HG02798 (cell line): ENCODE measurements around the gene ABCC8.
A peak's percentile ranks its signal among the peaks of the same experiment; 100 is the strongest.

Source experiments
- ATAC-seq: cut with Tn5 transposase; IDR thresholded peaks from one replicate; pipeline ENCODE4 v1.9.1; 2021; ENCODE audit warnings: mild to moderate bottlenecking; ENCODE audit not compliant: unreplicated experiment, poor library complexity

The ABCC8 gene

DNA sequence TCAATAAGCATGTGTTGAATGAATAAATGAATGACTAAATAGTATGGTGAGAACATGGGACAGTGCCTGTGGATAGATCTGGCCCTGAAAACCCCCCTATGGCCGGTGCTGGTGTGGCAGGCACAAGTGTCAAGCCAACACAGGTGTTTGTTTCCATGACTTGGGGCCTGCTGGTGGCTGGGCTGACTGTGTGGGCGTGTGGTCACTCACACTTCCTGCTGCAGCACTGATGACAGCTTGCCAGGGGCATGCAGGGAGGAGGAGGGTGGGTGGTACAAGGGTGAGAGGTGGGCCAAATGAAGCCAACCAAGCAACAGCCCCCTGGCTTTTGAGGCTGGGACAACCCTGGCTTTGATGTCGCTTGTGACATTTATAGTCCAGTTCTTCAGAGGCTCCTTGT lies 30.3 kb upstream of the ABCC8 start:
- peak; percentile 70 for ATAC-seq

DNA sequence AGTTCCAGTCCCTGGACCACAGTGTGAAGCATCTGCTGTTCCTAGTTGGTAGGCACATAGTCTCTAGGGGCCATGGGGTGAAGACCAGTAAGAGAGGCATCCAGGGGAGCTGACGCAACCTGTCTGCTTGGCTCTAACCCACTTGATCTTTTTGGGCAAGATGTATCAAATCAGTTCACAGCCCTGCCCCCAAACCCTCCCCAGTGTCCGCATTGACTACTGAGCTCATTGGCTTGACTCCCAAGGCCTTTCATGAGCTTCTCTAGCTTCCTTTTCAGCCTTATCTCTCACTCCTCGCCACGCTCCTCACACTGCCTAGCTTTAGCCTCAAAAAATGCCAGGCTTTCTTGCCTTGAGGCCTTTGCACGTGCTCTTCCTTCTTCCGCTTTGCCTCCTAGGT lies 29.7 kb upstream of the ABCC8 start:
- ATAC-seq: no peak

- no peak for ATAC-seq
These were observed 28.5 kb upstream of the ABCC8 start for GRCh38 chr11:17505146-17505545.

GRCh38 chr11:17504330-17505107 lies 27.9 kb upstream of the ABCC8 start:
- peak; percentile 58 for ATAC-seq

- ATAC-seq: no peak
These were observed 26.0 kb upstream of the ABCC8 start for GRCh38 chr11:17502630-17503029.

GRCh38 chr11:17500673-17501072 lies 24.0 kb upstream of the ABCC8 start:
- no peak for ATAC-seq

GRCh38 chr11:17498475-17498874 lies 21.8 kb upstream of the ABCC8 start:
- no peak for ATAC-seq

GRCh38 chr11:17498058-17498457 lies 21.4 kb upstream of the ABCC8 start:
- no peak for ATAC-seq

- no peak for ATAC-seq
These were observed 19.8 kb upstream of the ABCC8 start for GRCh38 chr11:17496406-17496805.

GRCh38 chr11:17494019-17494418 lies 17.4 kb upstream of the ABCC8 start:
- ATAC-seq: no peak

- no peak for ATAC-seq
These were observed 14.3 kb upstream of the ABCC8 start for GRCh38 chr11:17490938-17491337.

DNA sequence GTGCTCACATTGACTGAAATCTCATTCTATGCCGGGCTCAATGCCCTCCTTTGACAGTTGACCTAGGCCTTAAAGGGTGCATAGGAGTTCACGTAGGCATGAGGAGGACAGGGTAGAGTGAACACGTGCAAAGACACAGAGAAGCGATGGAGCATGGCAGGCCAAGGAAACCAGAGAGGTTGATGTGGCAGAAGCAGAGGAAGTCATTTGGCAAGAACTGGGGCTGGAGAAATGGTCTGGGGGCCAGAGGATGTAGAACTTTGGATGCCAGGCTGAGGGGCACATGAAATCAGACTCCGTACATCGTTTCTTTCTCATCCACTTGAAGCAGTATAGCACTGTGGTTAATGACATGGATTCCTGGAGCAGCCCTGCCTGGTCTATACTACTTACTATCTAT lies 13.6 kb upstream of the ABCC8 start:
- ATAC-seq: no peak

GRCh38 chr11:17489751-17490150 lies 13.1 kb upstream of the ABCC8 start:
- ATAC-seq: no peak

DNA sequence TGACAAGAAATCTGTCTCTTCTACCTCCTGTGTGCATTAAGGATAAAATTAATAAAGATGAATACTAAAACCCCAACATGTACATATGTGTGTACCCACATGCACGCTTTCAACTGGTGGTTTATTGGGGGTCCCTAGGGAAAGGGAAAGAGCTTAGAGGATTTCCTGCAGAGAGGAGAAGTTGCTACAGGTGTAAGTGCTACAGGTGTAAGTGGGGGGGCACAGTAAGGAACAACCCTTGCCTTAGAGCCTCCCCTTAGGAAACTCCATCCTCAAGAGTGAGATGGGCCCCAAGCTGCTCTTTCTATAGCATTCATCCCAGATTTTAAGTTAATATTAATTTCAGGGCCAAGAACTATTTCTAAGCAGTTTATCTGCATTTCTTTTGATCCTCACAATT lies 11.9 kb upstream of the ABCC8 start:
- no peak for ATAC-seq

- ATAC-seq: no peak
These were observed 10.0 kb upstream of the ABCC8 start for GRCh38 chr11:17486646-17487045.

GRCh38 chr11:17483505-17483904 lies 6.9 kb upstream of the ABCC8 start:
- no peak for ATAC-seq

- no peak for ATAC-seq
These were observed 5.3 kb upstream of the ABCC8 start for GRCh38 chr11:17481905-17482304.

DNA sequence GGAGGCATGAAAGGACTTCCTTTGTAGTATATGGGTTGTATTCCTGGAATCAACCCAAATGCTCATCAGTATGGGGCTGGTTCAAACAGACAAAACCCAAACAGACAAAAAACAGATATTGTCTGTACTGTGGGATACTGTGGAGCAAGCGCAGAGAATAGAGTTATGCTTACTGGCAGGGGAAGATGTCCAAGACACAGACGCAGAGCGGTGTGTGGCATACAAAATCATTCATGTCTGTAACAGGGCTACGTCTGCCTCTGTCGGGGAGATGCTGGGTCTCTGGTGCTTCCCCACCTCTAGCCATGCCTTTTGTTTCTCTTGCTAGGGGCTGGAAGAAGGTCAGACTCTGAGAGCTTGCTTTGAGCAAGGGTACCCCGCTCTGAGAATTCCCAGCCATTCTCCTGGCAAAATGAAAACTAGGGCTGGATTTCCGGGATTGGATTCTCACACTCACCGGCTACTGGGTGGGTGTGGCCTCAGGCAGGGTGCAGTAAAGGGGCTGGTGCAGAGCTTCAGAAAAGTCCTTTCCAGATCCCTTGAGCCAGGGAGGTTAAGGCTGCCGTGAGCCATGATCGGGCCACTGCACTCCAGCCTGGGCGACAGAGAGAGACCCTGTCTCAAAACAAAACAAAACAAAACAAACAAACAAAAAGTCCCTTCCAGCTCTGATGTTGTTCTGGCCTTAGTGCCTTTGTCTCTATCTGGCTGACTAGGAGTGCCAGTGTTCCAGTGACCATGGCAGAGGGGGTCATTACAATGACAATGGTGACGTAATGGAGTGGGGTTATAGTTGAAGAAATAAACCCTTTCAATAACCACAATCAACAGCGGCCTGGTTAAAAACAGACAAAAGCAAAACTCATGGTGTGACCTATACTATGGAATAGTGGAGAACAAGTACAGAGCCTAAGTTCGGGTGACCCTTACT lies 2.9 kb upstream of the ABCC8 start:
- ATAC-seq: no peak

- no peak for ATAC-seq
These were observed 1.4 kb upstream of the ABCC8 start for GRCh38 chr11:17478070-17478469.

- no peak for ATAC-seq
These were observed 716 bp upstream of the ABCC8 start for GRCh38 chr11:17477361-17477760.

DNA sequence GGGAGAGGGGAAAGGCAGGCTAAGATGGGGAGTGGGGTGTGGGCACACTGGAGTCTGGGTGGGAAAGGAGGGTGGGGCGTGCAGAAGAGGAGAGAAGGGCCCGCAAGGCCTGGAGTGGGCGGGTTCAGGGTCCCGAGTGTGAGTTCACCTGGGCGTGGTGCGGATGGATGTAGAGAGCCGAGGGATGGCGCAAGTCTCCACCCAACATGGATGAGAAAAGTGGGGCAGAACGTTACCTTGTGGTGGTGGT lies 364 bp upstream of the ABCC8 start:
- ATAC-seq: no peak
